CD4-positive, alpha-beta T cell treated with Interleukin-15 for 4 hours (primary cell): ENCODE measurements around the gene HMGN4.

Source experiments
- DNase-seq: peaks from one replicate; pipeline ENCODE4 v3.0.0-alpha.2; 2020; ENCODE audit warnings: low spot score

HMGN4 gene

DNA sequence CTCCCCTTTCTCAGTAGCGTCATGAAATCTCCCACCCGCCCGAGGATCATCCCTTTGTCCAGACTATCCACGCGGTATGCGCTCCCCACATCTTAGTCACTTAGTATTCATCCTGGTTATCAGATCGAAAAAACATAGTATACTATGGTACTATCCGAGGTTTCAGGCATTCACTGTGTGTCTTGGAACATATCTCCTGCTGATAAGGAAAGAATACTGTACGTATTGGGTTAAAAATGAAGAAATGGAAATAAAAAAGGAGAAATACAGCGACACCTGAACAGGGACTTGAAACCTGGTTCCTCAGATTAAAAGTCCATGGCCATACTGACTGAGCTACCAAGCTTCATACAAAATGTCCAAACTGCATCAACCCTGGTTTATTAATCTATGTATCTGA is 14.0 kb downstream of the HMGN4 start:
- no peak for DNase-seq

DNA sequence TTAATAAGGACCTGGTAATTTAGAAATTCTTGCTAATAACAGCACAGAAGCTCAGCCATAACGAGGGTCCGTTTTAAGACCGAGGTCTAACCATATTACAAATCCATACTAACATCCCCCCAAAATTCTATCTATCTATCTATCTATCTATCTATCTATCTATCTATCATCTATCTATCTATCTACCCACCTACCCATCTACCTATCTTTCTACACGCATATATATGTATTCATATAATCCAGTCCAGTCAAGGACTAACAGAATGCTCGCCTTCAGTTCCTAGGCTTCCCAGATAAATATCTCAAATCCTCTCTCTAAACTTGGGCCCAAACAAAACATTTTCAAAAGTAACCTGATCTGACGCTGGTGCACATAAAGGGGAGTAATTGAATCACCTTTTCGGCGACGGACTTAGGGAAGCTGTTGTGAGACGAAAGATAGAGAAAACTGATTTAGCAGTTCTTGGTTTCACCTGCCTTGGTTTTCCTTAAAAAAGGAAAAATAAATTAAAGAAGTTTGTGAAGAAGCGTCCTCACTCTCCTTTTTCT is 14.5 kb downstream of the HMGN4 start:
- no peak for DNase-seq

DNA sequence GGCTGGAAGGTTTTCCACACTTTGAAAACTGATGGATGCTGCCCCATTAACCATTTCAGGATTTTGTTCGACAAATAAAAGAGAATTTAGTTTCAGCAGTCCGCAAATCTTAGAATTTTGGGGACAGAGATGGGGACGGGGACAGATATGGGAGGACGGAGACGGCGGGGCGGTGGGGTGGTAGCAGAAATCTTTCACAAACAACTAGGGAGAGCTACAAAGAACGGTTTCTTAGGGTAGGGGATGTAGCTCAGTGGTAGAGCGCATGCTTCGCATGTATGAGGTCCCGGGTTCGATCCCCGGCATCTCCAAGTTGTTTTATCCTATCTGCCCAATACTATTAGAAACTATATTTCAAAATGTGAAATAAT is 15.1 kb downstream of the HMGN4 start:
- DNase-seq, result peak; percentile 84

DNA sequence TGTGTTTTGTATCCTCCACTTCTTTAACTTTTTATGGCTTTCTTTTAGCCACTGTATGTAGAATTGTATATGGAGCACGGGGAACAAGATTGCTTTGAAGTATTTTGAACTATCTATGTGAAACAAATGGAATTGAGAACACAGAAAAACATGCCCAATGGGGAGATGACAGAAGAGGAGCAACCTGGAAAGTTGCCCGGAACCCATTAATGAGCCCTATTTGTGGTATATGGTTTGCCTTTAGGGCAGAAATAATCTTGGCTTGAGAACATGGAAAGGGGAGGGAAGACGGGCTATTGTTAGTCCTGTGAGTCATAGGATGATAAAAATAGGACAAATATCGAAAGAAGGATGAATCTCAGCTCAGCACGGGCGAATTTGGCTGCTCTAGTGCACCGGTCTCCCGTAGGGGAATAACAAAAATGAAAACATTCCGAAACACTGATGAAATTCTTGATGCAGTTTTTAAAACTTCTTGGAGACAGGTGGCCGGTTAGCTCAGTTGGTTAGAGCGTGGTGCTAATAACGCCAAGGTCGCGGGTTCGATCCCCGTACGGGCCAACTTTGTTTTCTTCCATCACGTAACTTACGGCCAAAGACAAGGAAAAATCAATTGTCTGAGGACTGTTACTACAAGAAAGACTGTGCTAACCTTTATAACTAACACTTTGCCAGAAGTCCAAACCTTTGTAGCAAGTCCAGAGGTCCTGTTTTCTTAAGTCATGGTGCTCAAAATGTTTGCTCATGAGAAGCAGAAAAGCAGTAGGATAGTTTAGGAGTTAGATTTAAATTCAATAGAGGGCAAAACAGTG is 15.7 kb downstream of the HMGN4 start:
- peak; percentile 85 for DNase-seq

DNA sequence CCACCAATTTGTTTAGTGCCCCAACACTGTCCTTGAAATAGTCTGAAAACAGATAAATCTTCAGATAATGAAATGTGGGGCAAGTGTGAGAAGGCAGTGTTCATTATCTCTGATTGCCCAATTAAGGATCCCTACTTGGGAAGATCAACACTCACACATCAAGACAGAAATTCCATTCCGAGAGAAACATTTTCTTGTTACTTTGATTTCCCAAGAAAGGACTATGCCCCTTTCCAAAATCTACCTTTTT is 16.2 kb downstream of the HMGN4 start:
- no peak for DNase-seq

DNA sequence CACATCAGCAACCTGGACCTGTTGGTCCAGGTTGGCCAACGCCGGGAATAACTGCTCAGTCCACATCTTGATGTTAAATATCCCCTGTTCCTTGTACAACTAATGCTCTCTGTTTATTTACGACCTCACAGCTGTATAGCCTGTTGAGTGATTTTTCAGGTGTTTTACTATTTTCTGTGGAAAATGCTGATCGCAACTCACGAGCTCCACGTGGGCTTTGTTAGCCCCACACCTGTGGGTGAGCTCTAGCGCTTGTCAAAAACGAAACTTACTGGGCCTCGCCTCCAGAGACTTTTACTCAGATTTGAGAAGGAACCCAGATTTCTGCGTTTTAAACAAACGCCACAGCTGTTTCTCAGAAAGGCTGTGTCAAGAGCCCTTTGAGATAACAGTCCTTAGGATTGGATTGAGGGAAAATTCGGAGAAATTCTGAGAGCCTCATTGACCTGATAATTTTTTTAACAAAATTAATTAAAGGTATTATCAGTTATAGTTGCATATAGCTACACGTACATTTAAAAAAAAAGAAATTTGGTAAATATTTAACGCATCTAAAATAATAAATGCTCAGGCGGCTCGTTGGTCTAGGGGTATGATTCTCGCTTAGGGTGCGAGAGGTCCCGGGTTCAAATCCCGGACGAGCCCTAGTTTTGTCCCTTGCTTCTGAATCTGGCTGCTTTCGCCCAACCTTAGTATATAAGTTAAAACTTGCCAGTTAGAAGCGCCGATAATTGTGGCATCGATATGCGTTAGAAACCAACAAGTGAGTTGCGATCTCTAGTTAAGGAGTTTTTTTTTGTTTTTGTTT is 16.7 kb downstream of the HMGN4 start:
- DNase-seq, result peak; percentile 67

DNA sequence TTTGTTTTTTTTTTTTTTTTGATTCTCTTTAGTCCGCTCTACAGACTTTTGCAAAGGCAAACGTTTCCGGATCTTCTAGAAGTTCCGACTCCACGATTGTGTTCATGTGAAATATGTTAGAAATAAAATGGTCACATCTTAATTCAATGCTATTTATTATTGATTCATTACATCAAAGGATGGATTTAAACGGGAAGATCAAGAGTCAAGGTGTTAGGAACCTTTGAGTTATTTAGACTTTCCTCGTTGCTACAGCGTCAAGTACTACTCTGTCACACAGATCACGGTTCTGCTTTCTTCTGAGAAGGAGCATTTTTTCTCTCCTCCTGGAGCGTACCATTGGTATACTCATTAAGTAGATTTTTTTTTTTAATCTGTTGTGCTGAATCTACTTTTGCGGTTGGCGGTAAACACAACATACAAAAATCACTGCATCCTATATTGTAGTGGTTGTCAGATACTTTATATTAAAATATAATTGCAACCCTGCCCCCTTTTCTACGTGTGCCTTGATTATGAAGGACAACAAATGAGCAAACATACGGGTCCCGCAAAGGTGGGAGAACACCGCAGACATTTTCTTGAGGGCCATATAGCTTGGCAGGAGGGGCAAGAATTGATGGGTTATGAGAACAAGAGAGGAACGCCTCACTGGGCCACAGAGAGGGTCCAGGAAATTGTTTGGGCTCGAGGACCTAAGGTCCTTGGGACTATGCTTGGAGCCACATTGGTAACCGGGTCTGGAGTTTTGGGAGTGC is 17.5 kb downstream of the HMGN4 start:
- DNase-seq, result no peak

DNA sequence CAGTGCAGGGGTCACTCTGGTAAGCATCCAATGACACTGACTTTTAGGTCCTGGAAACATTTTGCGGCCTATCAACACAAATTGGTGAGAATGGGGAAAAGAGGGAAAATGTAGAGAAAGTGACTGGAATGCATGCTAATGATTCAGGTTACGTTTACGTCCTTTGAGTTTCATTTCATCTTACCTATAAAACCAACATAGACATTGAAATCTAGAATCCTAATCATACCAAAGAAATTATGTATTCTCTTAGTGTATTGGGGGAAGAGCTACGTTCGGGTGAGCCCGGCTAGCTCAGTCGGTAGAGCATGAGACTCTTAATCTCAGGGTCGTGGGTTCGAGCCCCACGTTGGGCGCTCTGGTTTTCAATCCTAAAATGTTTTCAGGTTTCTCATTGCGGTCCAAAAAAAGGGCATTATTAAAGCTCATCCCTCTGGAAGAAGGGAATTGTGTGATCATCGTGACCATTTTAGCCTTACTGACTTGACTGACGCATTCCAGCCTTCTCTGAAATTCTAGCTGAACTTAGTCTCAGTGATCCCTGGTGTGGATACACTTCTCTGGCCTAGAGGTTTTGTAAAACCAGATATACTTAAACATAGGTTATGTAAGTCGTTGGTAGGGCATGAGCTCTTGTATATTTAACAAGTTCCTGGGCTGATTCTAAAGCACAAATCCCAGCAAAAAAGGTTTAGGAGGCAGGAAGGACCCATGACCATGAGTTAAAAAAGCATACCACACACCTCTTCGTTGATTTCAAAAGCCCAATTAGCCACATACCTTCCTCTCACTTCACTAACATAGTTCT is 18.3 kb downstream of the HMGN4 start:
- no peak for DNase-seq

DNA sequence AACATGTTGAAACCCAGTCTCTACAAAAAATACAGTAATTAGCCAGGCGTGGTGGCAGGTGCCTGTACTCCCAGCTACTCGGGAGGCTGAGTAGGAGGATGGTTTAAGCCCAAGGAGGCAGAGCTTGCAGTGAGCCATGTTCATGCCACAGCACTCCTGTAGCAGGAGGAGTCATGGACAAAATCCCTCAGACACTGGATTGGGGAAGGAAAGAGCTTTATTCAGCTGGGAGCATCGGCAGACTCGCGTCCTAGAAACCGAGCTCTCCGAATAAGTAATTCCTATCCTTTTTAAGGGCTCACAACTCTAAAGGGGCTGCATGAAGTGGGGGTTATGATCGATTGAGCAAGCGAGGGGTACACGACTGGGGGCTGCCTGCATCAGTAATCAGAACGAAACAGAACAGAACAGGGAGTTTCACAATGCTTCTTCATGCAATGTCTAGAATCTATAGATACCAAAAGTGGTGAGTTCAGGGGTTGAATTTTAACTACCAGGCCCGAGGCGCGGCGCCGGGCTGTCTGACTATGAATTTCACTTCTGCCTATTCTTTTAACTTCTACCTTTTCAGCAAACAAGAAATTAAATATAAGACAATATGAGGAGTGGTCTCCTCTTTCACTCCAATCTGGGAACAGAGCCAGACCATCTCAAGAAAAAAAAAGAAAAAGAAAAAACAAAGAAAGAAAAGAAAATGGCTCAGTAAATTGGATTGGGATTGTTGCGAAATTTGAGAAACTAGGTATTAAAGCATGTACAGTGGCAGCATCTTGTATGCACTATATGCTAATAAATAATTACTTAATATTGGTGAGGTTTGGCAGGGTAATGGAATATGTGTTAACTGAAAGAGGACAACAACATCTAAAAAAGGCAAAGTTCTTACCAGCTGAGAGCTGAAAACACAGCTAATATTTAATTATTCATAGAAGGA is 23.6 kb downstream of the HMGN4 start:
- no peak for DNase-seq

DNA sequence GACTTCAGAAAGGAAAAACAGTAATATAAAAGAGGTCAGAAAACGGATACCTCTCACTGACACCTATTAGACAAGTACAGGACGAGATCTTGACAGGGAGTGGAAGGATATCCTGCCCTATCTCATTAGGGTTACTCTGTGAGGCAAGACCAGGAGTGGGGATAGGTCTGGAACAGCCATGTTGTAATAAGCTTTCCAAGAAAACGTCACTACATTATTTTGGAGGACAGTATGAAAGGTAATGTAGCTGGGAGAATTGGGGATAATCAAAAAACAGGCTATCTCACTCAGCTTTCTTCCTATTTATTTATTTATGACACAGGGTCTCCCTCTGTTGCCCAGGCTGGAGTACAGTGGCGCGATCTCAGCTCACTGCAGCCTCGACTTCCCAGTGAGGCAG is 25.3 kb downstream of the HMGN4 start:
- DNase-seq, result no peak

DNA sequence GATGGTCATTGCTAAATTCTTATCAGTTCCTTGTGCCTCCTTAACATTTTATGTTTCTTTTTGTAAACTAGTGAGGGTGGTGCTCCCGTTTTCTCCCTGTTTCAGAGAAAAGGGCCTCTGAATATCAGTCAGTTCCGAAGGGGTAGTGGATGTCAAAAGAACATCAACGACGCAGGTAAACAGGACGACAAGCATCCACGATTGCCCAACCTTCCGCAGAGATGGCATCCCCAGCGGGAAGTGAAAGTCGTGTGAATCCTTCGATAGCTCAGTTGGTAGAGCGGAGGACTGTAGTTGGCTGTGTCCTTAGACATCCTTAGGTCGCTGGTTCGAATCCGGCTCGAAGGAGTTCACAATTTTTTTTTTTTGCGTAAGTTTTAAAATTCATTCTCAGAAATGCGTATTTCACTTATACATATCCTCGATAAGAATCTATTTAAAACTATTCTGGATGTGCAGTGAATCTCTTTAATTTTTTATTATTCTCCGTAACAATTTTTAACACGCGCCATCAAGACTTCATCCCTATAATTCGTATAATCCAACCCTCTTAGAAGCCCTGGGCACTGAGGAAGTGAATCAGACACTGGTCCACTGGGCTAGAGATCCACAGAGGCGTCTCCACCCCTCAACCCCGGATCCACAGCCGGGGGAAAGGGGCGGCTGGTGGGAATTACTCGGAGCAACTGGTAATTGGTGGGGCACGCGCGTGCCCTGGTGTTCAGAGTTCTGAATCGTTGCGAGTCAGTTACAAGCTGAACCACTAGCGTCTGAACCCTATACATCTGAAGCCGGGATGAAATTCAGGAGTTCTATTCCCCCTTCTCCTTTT is 30.7 kb downstream of the HMGN4 start:
- peak; percentile 98 for DNase-seq

DNA sequence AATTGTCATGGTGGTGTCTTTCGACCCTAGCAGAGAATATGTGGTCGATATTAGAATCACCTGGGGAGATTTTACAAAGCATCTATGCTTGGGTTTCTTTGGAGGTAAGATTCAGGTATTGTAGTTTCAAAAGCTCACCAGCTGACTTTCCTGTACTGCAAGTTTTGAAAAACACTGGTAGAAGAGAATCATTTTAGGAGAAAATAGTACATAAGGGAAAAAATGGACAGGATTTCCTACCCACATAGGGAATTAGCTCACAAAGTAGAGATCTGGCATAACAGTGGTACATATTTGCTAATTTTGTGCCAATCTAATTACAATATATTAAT is 31.2 kb downstream of the HMGN4 start:
- DNase-seq, result no peak

DNA sequence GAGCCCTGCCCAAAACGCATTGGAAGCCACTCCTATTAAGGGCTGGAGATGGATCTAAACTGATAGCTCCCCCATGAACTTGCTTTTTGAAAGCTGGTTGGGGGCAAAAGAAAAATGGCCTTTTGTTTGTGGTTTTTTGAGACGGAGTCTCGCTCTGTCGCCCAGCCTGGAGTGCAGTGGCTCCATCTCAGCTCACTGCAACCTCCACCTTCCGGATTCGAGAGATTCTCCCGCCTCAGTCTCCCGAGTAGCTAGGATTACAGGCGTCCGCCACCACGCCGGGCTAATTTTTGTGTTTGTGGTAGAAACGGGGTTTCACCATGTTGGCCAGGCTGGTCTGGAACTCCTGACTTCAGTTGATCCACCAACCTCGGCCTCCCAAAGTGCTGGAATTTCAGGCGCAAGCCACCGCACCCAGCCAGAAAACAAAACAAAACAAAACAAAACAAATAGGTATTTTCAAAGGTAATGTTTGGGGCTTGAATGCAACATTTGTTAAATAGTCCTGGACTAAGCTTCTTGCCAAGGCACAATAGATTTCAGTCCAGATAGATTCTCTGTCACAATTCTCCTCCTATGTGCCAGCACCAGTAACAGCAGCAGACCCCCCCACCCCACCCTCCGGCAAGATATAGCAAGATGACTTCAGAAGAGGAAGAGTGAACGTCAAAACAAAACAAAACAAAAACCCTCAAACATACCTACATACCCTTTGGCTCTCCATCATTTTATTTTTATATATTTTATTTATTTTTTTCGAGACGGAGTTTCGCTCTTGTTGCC is 32.1 kb downstream of the HMGN4 start:
- no peak for DNase-seq

DNA sequence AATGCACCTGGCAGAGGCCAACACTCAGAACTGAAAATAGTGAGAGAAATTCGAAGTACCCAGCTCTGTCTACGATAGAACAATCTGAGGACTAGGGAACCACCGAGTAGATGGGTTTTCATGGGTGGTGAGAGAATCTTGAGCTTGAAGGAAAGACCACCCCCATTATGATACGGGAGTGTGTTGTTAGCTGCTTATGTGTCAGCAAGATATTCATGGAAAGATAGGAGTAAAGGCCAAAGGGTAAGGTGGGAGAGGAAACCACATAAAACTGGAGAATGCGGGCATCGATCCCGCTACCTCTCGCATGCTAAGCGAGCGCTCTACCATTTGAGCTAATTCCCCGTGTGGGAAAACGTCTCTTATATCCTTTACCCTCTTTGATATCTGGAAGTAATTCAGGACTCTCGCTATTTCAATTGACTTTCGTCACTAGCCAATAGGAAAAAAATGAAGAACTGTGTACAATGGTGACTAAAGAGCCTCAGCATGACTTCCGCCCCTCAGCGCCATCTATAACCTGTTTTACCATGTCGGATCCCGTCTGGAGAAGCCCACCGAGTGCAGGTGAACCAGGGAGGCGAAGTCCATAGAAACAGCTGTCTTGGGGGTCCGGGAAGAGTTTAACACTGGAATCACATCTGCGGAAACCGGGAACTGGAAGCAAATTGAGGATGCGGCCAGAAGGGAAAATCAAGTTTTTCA is 33.6 kb downstream of the HMGN4 start:
- peak; percentile 60 for DNase-seq

DNA sequence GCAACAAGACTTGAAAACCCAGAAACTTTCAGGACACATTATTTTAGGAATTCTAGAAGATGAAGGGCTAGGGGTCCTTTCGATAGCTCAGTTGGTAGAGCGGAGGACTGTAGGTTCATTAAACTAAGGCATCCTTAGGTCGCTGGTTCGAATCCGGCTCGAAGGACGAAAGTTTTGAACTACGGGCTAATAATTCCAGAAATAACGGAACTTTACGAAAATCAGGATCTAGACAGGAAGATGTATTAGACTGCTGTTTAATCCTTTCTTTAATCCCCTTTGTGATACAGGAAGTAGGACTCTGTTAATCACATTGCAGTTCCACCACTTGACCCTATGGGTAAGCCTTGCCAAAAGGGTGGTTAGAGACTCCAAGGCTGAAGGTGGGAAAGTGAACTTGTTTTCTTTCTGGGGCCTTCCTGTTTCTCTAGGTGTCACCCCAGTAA is 37.4 kb downstream of the HMGN4 start:
- no peak for DNase-seq

DNA sequence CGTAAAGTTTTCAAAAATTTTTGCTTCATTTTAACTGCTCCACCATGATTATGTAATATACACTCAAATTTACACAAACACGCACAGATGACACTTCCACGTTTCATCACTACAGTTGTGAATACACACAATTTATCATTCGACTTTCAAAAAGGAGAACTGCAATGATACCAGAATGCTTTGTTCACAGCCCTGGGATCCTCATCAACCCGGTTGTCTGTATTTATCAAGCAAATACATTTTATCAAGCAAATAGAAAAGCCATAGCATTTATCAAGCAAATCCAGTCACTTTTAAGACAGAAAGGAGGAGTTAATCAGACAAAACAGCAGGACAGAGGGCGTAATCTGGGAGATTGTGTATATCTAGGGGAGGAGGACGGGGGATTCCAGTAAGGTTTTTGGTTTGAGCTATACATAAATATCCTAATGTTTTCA is 38.3 kb downstream of the HMGN4 start:
- DNase-seq, result no peak

DNA sequence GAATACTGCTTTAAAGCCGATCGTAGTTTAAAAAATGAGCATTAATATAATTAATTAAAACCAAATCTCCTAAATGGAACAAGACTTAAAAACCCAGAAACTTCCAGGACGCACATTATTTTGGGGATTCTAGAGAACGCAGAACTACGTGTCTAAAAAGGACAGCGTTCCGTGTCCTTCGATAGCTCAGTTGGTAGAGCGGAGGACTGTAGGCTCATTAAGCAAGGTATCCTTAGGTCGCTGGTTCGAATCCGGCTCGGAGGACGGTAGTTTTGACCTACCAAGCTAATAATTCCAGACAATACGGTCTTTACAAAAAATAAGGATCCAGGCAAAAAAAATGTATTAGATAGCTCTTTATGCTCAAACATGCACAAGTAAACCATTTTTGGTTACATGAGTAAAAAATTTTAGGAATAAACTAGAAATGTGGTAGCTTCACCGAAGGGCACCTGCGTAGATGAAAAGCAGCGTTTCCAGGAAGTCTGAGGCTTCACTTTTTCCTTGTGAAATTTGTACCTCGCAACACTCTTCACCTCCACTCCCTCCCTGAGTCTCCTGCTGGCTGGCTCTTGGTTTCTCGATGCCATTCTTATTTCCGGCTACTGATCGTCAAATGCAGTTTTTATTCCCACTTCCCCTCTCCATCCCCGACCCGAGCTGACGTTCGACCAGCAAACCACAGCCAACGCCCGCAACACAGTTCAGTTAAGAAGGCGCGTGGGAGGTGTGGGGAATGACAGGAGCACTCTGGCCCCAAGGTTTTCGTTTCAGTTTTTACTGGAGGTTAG is 39.0 kb downstream of the HMGN4 start:
- DNase-seq, result peak; percentile 56

DNA sequence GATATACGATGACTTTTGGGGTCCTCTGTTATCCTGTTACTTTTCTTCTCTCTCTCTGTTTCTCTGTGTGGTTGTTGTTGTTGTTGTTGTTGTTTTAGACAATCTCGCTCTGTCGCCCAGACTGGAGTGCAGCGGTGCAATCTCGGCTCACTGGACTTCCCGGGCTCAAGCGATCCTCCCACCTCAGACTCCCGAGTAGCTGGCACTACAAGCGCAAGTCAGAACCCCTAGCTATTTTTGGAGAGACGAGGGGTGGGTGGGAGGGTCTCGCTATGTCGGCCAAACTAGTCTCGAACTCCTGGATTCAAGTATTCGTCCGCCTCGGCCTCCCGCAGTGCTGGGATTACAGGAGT is 39.5 kb downstream of the HMGN4 start:
- DNase-seq, result no peak
